Effector CD8-positive, alpha-beta T cell (primary cell): ENCODE results near the gene HOXD10.

ENCODE experiments used
- DNase-seq: peaks from one replicate; lab custom pipeline; 2025; lab: John Stamatoyannopoulos, UW

The HOXD10 gene

DNA sequence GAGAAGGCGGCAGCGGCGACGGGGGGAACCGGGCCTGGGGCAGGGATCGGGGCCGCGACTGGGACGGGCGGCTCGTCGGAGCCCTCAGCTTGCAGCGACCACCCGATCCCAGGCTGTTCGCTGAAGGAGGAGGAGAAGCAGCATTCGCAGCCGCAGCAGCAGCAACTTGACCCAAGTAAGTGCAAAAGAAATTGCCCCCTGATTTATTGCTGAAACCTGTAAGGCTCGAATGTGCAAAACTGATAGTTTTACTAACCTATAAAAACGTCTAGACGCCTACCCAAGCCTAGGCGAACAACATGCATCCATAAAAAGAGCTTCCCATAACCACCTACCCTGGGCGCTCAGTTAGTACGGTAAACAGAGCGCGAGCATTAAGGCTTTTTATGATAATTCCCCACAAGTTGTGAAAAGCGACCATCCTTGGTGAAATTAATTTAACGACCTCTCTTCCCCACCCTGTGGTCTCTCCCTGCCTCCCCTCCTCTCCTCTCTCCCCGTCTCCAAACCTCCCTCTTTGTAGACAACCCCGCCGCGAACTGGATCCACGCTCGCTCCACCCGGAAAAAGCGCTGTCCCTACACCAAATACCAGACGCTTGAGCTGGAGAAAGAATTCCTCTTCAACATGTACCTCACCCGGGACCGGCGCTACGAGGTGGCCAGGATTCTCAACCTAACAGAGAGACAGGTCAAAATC is 7.0 kb downstream of the HOXD10 start:
- no peak for DNase-seq

DNA sequence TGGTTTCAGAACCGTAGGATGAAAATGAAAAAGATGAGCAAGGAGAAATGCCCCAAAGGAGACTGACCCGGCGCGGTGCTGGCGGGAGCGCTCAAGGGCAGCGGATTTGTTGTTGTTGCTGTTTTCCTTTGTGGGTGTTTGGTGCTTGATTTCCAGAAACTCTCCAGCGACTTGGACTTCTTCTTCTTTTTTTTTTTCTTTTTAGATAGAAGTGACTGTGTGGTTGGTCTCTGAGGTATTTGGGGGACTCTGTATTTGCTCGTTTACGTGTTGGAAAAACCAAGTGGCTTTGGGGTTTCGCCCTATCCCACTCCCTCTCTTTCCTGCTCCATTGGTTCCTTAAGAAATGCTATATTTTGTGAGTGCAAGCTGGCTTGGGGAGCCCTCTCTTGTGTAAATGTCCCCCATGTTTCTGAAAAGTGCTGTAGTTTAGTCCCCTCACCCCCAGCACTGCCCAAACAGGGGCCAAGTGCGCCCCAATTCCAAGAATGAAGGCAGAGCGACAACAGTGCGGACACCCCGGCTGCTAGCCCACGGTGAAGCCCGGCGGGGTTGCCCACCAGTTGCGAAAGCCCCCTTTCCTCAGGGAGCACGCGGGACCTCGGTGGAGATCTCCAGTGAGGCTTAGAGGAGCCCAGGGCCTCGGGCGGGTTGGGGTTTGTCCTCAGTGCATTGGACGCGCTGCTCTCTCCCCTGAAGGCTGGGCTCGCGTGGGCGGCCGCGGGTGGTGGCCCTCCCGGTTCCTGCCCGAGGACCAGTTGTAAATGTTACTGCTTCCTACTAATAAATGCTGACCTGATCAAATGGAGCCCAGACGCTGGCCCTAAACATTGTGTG is 7.8 kb downstream of the HOXD10 start:
- no peak for DNase-seq

- DNase-seq = no peak
Measured at GRCh38 chr2:176124947-176125771, 8.6 kb downstream of the HOXD10 start.

- DNase-seq = no peak
Measured at GRCh38 chr2:176125772-176126054, 9.1 kb downstream of the HOXD10 start.

DNA sequence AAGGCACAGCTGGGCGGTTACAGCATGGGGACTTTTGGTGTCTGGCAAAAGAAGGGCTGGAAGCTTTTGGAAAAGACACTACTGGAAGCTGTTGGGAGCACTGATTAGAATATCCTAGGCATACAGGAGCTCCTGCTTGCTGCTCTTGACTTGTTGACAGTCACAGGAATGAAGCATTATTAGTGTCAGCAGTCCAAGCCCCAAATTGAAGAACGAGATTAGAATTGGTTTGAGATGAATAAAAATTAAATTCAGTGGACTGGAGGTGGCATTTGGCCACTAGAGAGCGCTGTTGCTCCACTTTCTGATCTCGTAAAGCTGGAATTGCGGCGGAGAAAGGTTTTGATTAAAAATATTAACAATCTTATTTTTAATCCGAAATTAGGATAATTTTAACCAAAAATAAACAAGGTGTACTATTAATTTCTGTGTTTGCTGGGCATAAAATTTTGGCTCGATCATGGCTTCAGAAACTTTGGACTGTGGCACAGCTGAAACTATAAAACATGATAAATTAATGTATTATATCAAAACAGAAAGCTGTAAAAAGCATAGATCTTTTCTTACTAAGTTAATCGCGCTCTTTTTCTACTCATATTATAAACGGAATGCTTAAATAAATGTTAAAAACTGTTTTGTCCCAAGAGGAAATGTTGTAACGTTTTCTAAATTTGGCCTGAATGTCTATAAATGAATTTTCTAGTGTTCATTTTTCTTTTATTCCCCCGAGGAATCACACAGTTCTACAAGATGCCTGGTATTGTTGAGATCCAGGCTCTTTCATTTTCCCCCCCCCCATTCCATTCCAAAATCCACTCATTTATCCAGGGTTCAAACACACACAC is 10.6 kb downstream of the HOXD10 start:
- peak; percentile 56 for DNase-seq

DNA sequence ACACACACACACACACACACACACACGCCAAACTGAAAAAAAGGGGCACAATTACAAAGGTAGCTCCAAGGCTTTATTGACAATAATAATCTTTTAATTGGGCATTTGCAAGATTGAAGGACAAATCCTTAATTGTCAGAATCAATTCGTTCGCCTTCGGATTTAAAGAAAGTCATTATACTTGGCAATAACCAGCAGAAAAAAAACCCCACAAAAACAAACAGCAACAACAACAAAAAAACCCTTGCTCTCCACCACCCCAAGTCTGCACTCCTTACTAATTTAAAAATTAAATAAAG is 11.1 kb downstream of the HOXD10 start:
- DNase-seq = no peak

DNA sequence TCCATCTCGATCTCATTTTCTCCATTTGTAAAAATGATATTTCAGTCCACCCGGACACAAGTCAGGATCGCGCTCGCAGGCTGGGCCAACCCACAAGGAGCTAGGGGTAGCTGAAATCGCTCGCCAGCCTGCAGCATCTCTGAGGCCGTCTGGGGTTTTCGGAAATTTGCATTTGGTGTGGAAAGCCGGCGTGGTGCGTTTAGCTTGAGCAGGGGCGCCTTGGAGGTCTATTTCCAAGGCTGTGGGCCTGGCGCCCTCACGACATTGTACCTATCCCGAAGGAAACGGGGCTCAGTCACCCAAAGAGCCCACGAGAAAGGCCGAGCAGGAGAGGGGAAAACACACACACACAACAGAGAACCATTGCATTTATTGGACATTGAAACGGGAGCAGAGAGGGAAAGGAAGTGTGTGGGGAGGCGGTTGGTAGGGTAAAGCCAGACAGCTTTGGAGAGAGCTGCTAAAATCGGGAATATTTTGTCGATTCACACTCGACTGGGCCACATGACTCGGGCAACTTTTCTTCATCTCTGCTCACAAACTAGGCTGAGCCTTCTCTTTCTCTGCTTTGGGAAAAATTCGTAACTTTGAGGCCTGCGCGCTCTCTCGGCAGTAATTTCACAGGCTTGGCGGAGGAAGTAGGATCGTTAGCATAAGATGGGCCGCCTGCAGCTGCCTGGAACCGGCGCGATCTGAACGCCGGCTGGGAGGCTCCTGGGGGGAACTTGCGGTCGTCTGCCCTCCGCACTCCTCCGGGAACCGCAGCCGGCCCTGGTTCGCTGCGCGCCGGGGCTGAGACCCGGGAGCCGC is 11.8 kb downstream of the HOXD10 start:
- DNase-seq = no peak

- DNase-seq = no peak
Measured at GRCh38 chr2:176128982-176129796, 12.6 kb downstream of the HOXD10 start, which contains the start of gene HOXD8. Gene HOXD8 (plus strand): TSS chr2:176129705. CDS start chr2:176130367, 662 bp downstream.

DNA sequence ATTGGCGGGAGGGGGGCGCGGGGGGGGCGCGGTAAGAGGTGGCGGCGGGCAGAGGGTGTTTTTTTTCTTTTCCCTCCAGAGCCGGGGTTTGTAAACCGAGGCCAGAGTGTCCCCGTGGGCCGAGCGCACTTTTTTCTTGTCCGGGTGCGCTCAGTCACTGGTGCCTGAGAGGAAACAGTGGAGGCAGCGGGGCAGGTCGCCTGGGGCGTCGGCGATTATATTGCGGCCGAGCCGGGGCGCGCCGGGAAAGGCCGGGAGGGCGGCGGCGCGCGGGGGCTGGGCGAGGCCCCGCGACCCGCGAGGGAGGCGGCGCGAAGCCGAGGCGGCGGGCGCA is 13.2 kb downstream of the HOXD10 start:
- DNase-seq = no peak

GRCh38 chr2:176130147-176130956 is 13.8 kb downstream of the HOXD10 start:
- DNase-seq = no peak

DNA sequence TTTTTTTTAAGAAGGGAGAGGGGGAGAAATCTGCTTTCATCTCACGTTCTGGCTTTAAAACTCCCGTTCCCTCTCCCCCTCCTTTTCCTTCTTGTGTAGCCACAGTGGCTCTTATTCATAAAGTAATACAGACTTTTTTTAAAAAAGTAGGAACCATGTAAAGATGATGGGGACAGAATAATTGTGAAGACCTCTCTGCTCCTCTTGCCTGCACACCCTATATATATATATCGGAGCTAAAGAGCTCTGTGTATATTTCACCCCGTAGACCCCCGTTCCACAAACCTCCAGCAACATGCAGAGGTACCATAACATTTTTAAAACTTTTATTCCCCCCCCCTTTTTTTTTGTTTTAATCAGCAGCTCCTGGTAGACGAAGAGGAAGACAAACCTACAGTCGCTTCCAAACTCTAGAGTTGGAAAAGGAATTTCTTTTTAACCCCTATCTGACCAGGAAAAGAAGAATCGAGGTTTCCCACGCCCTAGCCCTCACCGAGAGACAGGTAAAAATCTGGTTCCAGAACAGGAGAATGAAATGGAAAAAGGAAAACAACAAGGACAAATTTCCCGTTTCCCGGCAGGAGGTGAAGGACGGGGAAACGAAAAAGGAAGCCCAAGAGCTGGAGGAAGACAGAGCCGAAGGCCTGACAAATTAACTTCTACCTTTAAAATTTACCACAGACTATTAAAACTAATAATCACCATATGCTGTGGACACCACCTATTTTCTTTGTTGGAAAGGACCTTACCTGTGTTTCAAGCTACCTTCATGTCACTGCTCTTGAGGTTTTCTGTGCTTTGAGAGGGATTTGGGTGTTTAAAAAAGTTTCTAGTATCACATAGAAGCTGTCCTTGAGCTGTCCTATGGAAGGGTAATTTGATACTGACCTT is 14.6 kb downstream of the HOXD10 start:
- no peak for DNase-seq

DNA sequence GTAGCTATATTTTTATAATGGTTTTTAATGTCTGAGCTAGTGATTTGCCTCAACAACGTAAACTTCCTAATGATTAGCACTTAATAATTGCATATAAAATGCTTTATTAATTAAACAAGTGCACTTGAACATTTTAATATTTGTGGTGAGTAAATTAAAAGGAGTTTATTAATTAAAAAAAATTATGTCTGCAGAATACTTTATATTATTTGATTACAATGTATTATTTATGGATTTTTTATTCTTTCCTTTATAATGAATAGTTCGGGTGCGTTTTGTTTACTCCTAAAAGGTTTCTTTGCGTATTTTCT is 15.2 kb downstream of the HOXD10 start:
- DNase-seq = no peak

DNA sequence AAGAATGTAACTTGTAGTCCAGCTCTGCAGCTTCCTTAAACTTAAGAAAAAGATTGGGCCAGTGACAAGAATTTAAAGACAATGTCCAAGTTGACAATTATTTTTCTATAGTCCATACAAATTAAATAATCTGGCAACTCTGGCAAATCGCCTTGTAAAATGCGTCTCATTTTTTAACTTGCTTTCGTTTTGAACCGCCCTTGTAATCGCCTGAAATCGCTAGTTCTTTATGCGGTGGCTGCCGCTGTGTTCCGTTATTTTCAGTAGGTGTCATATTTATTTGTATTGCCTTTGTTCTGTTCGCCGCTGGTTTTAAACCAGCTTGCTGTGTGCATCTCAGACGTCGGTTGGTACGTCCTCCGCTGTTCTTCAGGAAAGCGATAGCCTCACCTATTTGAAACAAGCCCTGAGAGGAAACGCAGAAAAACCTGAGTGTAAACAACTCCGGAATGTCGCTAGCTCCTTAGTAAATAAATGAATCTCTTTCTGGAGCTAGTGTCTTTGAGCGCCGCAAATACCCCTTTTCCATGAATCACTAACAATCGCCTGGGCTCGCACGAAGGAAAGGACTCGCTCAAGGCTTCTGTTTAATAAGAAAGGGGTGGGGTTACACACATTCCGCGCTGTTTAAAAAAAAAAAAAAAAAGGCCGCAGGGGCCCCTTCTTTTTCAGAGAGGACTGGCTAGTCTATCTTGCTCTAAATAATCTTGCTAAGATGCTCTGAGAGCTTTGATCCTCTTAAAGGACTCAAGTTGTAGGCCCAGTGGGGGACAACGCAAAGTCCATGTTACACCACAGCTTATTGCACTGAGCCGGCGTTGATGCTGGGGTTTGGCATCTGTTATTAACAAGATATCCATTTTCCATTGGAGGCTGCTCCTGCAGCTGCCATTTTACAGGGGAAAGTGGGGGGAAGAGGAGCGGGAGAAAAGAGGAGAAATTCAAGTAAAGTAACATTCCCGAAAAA is 15.9 kb downstream of the HOXD10 start:
- DNase-seq = no peak

GRCh38 chr2:176133389-176133788 is 16.8 kb downstream of the HOXD10 start:
- DNase-seq = no peak

GRCh38 chr2:176134035-176134434 is 17.5 kb downstream of the HOXD10 start:
- DNase-seq = no peak

- no peak for DNase-seq
Measured at GRCh38 chr2:176135035-176135440, 18.5 kb downstream of the HOXD10 start.
